NCI-H2081 (cell line): ENCODE data around the gene NR2C2.
"Not testable (repeated sequence)": the region's sequence is repeated elsewhere in the genome, so short reads cannot be mapped to it uniquely, and the experiment has no call there.

Experiments used
- DNase-seq, 2 experiments: peaks; one replicate each; lab custom pipeline; 2025; lab: John Stamatoyannopoulos, UW

NR2C2 gene

GRCh38 chr3:14947100-14947885 lies at the start of gene NR2C2:
Gene NR2C2 (plus strand): TSS chr3:14947583. CDS start chr3:15003915, 56,332 bp downstream.
- peak; percentile 61 to 78 for DNase-seq

GRCh38 chr3:14898929-14899328 lies 48.5 kb upstream of the NR2C2 start:
- DNase-seq = no peak

- peak; percentile 70 to 81 for DNase-seq
These were observed 47.3 kb upstream of the NR2C2 start for GRCh38 chr3:14899993-14900618.

- no peak for DNase-seq
These were observed 46.2 kb upstream of the NR2C2 start for GRCh38 chr3:14900881-14901873.

- DNase-seq = no peak
These were observed 44.7 kb upstream of the NR2C2 start for GRCh38 chr3:14902719-14903118.

GRCh38 chr3:14903501-14903900 lies 43.9 kb upstream of the NR2C2 start:
- not testable (repeated sequence) for DNase-seq

GRCh38 chr3:14905055-14905657 lies 42.2 kb upstream of the NR2C2 start:
- DNase-seq = no peak

- no peak for DNase-seq
These were observed 40.9 kb upstream of the NR2C2 start for GRCh38 chr3:14906355-14906971.

- no peak for DNase-seq
These were observed 40.1 kb upstream of the NR2C2 start for GRCh38 chr3:14907043-14907966.

- no peak for DNase-seq
These were observed 38.1 kb upstream of the NR2C2 start for GRCh38 chr3:14909250-14909649.

- DNase-seq = no peak
These were observed 35.7 kb upstream of the NR2C2 start for GRCh38 chr3:14911651-14912050.

- DNase-seq = no peak
These were observed 34.1 kb upstream of the NR2C2 start for GRCh38 chr3:14913071-14913925.

- no peak for DNase-seq
These were observed 33.2 kb upstream of the NR2C2 start for GRCh38 chr3:14913926-14914778.

- DNase-seq = no peak
These were observed 32.6 kb upstream of the NR2C2 start for GRCh38 chr3:14914779-14915117.

- no peak for DNase-seq
These were observed 31.7 kb upstream of the NR2C2 start for GRCh38 chr3:14915636-14916222.

- DNase-seq = no peak
These were observed 29.0 kb upstream of the NR2C2 start for GRCh38 chr3:14918356-14918860.

- DNase-seq = no peak
These were observed 26.8 kb upstream of the NR2C2 start for GRCh38 chr3:14920536-14920935.
